Stimulated activated CD4-positive, alpha-beta T cell treated with anti-CD3 and anti-CD28 coated beads, TNF-alpha, amount 100 ng/mL, for 1 hour (primary cell): ENCODE results near the gene TOP1.

Experiments
- DNase-seq, 3 donors: peaks; one replicate each; pipeline ENCODE4 v3.0.0-alpha.2; 2020; ENCODE audit warnings: low read depth in 3 of 3, low spot score in 1 of 3

TOP1 gene

GRCh38 chr20:41167118-41167470 lies 138.5 kb downstream of the TOP1 start:
- no peak for DNase-seq

- no peak for DNase-seq
Measured at GRCh38 chr20:41167481-41168253, 139.0 kb downstream of the TOP1 start.

DNA sequence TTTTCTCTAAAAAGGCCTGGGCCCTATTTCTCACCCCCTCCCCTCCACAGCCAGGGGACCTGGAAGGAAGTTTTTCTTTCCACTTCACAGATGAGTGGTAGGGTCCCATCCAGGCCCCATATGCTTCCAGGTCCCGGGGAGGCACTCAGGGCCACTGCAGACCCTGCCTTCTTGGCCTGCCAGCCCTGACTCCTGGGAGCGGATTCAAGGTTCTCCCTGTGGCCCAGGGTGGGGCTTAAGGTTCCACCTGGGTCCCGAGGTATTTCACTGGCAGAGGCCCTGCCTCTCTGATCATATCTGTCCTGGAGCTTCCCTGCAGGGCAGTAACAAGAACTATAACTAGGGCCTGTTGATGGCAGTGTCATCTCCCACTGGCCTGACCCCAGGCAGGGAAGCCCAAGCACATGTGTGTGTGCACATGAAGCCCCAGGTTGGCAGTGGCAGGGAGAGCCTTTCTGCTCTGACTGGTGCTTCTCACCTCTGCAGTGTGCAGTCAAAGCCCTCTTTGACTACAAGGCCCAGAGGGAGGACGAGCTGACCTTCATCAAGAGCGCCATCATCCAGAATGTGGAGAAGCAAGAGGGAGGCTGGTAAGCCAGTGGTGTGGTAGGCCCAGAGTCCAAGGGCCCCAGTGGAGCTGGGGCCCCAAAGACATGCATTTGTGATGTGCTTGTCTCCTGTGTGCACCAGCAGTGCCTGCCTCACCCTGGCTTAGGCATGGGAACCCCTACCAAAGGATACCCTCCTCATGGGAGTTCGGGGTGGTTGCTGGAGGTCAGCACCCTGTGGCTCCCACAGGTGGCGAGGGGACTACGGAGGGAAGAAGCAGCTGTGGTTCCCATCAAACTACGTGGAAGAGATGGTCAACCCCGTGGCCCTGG lies 139.9 kb downstream of the TOP1 start:
- DNase-seq, result no peak

- no peak for DNase-seq
Measured at GRCh38 chr20:41169162-41169690, 140.6 kb downstream of the TOP1 start.

- DNase-seq, result no peak
Measured at GRCh38 chr20:41169791-41170351, 141.2 kb downstream of the TOP1 start.

- no peak for DNase-seq
Measured at GRCh38 chr20:41170386-41171105, 141.9 kb downstream of the TOP1 start.

- no peak for DNase-seq
Measured at GRCh38 chr20:41171736-41172295, 143.2 kb downstream of the TOP1 start.

- DNase-seq, result no peak
Measured at GRCh38 chr20:41172296-41173140, 143.9 kb downstream of the TOP1 start.

- DNase-seq, result peak in 2 of 3 donors; percentile 41 to 63
Measured at GRCh38 chr20:41173161-41173721, 144.6 kb downstream of the TOP1 start.

DNA sequence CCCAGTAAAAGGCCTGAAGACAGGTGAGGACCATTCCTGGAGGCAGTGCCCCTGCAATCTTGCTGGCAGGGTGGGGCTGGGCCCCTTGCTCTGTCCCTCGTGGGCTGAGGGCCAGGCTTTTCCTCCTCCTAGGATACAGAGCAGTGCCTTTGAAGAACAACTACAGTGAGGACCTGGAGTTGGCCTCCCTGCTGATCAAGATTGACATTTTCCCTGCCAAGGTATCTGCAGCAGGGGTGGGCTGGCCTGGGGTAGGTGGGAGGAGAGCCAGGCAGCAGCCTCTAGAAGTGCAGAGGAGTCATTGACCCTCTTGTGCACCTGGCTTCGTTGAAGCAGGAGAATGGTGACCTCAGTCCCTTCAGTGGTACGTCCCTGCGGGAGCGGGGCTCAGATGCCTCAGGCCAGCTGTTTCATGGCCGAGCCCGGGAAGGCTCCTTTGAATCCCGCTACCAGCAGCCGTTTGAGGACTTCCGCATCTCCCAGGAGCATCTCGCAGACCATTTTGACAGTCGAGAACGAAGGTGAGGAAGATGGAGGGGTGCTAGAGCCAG lies 145.2 kb downstream of the TOP1 start:
- DNase-seq, result no peak
